Activated CD8-positive, alpha-beta T cell treated with anti-CD3 and anti-CD28 coated beads for 36 hours (primary cell): ENCODE results near the gene THTPA. TPM values are rescaled to one million over a fixed set of nuclear protein-coding genes. Genes with fewer than 3 reads are reported as not detected.

ENCODE experiments used
- ATAC-seq: fragments of 200-7000 bp; cut with Tn5 transposase; one replicate; pipeline ENCODE4 v1.10.0; 2021; ENCODE audit warnings: mild to moderate bottlenecking, moderate library complexity
- CTCF ChIA-PET: fragments of 350-600 bp; sonication (Branson Sonifier 250); formaldehyde crosslinking; loops from one replicate; lab custom pipeline; 2021; ENCODE audit warnings: antibody characterized with exemption; lab: Charles Lee
- POLR2A ChIA-PET: fragments of 350-600 bp; sonication (Branson Sonifier 250); formaldehyde crosslinking; loops from one replicate; lab custom pipeline; 2021; ENCODE audit warnings: antibody characterized with exemption; lab: Charles Lee
- DNase-seq: peaks from one replicate; pipeline ENCODE4 v3.0.0-alpha.2; 2020
- H3K27ac Mint-ChIP-seq: one replicate; pipeline ENCODE4 v1.8.0; 2021; ENCODE audit warnings: mild to moderate bottlenecking, mixed read lengths
- H3K27me3 Mint-ChIP-seq: one replicate; pipeline ENCODE4 v1.8.0; 2021; ENCODE audit warnings: mixed read lengths
- H3K36me3 Mint-ChIP-seq: one replicate; pipeline ENCODE4 v1.8.0; 2021; ENCODE audit warnings: low read depth, mixed read lengths
- H3K4me1 Mint-ChIP-seq: one replicate; pipeline ENCODE4 v1.8.0; 2021; ENCODE audit warnings: low read depth, mixed read lengths
- H3K4me3 Mint-ChIP-seq: one replicate; pipeline ENCODE4 v1.8.0; 2021; ENCODE audit warnings: mild to moderate bottlenecking, moderate library complexity, mixed read lengths
- H3K9me3 Mint-ChIP-seq: one replicate; pipeline ENCODE4 v1.8.0; 2021; ENCODE audit warnings: mixed read lengths
- intact Hi-C: fragments of 100-400 bp; cut with micrococcal nuclease; formaldehyde crosslinking; loops from one replicate; pipeline ENCODE4 v1.10.0; 2022
- total RNA-seq, 2 experiments: library from RNA; stranded (reverse); gene quantifications; one replicate each; pipeline ENCODE4 v1.2.3, GENCODE V29; 2021
- TF ChIP-seq, protein P1 (sequence below): fragments of 200-600 bp; IDR thresholded peaks from one replicate; pipeline ENCODE4 v1.8.0; 2022; ENCODE audit warnings: antibody characterized with exemption, mild to moderate bottlenecking

THTPA gene
- total RNA-seq, 2 experiments from 2014 or later: 5.1 to 7.6 TPM

GRCh38 chr14:23525611-23526010, 30.5 kb upstream of the THTPA start:
- H3K9me3 Mint-ChIP-seq: no peaks in the 10 kb centered on the region
- no peak overlapping the region for H3K27ac Mint-ChIP-seq
- no peak for ATAC-seq
- POLR2A ChIA-PET: interaction anchor here (0.9 kb wide), 1 partner anchor 9 kb away, joined by 3 read pairs; no protein-coding TSS in a partner anchor
- peaks cover 3% of the 10 kb centered on the region for H3K4me1 Mint-ChIP-seq
- DNase-seq: no peak
- CTCF ChIA-PET: no interaction called here
- no peaks in the 10 kb centered on the region for H3K36me3 Mint-ChIP-seq
- TF ChIP-seq, protein P1, sequence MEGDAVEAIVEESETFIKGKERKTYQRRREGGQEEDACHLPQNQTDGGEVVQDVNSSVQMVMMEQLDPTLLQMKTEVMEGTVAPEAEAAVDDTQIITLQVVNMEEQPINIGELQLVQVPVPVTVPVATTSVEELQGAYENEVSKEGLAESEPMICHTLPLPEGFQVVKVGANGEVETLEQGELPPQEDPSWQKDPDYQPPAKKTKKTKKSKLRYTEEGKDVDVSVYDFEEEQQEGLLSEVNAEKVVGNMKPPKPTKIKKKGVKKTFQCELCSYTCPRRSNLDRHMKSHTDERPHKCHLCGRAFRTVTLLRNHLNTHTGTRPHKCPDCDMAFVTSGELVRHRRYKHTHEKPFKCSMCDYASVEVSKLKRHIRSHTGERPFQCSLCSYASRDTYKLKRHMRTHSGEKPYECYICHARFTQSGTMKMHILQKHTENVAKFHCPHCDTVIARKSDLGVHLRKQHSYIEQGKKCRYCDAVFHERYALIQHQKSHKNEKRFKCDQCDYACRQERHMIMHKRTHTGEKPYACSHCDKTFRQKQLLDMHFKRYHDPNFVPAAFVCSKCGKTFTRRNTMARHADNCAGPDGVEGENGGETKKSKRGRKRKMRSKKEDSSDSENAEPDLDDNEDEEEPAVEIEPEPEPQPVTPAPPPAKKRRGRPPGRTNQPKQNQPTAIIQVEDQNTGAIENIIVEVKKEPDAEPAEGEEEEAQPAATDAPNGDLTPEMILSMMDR: no peak
- H3K27me3 Mint-ChIP-seq: no peaks in the 10 kb centered on the region
- intact Hi-C loops: no loop called here
- H3K4me3 Mint-ChIP-seq: no peak overlapping the region

- Mint-ChIP-seq H3K4me3 (no peak overlapping the region), H3K36me3 (no peaks in the 10 kb centered on the region), H3K27ac (no peak overlapping the region), H3K9me3 (no peaks in the 10 kb centered on the region), H3K4me1 (peaks cover 4% of the 10 kb centered on the region), H3K27me3 (no peaks in the 10 kb centered on the region)
- intact Hi-C loops: no loop called here
- POLR2A ChIA-PET: no interaction called here
- DNase-seq (no peak), ATAC-seq (no peak)
- TF ChIP-seq, protein P1: no peak
- CTCF ChIA-PET: interaction anchor here (1.0 to 1.8 kb wide), 6 partner anchors 10 to 50 kb away, joined by 3 to 8 read pairs (median 4); no protein-coding TSS in a partner anchor
Observed at GRCh38 chr14:23528555-23528954, 27.5 kb upstream of the THTPA start.

DNA sequence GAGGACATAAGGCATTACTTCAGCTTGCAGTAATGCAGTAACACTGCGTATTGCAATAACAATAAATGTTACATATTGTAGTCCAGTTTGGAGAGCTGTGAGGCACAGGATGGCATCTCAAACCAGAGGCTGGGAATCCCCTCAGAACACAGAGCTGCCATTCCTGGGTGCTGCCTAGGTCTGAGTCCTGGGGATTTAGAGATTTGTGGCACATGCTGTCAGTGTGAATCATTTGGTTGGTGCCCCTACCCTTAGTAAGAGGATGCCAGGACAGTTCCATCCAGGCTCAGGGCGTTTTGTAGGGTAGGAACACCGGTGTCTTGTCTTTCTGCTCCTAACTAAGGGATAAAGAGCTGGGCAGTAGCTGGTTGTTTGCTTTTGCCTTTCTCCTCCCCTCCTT, 27.1 kb upstream of the THTPA start:
- H3K4me3 Mint-ChIP-seq: no peak overlapping the region
- H3K9me3 Mint-ChIP-seq: no peaks in the 10 kb centered on the region
- no peak overlapping the region for H3K27ac Mint-ChIP-seq
- ATAC-seq (no peak), DNase-seq (no peak)
- H3K27me3 Mint-ChIP-seq: no peaks in the 10 kb centered on the region
- intact Hi-C loops: no loop called here
- CTCF ChIA-PET: interaction anchor here (1.0 to 1.8 kb wide), 6 partner anchors 10 to 51 kb away, joined by 3 to 8 read pairs (median 4); no protein-coding TSS in a partner anchor
- TF ChIP-seq, protein P1: no peak
- H3K4me1 Mint-ChIP-seq: peaks cover 4% of the 10 kb centered on the region
- no peaks in the 10 kb centered on the region for H3K36me3 Mint-ChIP-seq
- POLR2A ChIA-PET: no interaction called here

- POLR2A ChIA-PET: no interaction called here
- Mint-ChIP-seq H3K27ac (no peak overlapping the region), H3K4me3 (no peak overlapping the region), H3K4me1 (peaks cover 4% of the 10 kb centered on the region), H3K36me3 (no peaks in the 10 kb centered on the region), H3K9me3 (no peaks in the 10 kb centered on the region), H3K27me3 (no peaks in the 10 kb centered on the region)
- intact Hi-C loops: no loop called here
- DNase-seq: no peak
- CTCF ChIA-PET: interaction anchor here (1.0 to 1.7 kb wide), 5 partner anchors 9 to 462 kb away, joined by 3 to 6 read pairs (median 3); no protein-coding TSS in a partner anchor
- TF ChIP-seq, protein P1: no peak
- ATAC-seq: no peak
Observed at GRCh38 chr14:23530375-23531055, 25.6 kb upstream of the THTPA start.

DNA sequence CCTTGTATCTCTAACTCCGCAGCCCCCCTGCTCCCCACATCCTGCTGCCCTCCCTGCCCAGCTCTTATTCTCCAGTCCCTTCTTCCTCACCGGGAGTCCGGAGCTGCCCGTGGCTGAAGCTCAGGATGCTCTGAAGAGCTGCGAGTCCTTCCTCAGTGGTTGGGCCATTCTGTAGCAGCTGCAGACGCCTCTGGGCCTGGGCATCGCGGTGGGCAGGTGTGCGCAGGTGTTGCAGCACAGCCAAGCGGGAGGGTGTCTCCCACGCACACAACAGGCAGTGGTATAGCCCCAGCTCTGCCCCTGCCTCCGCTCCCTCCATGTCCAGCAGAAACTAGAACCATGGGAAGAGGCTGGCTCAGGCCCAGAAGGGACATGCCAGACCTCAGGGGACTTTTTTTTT, 24.7 kb upstream of the THTPA start:
- ATAC-seq (no peak), DNase-seq (no peak)
- no peak overlapping the region for H3K27ac Mint-ChIP-seq
- ChIA-PET CTCF (no interaction called here), POLR2A (no interaction called here)
- peaks cover 4% of the 10 kb centered on the region for H3K4me1 Mint-ChIP-seq
- TF ChIP-seq, protein P1: no peak
- intact Hi-C loops: no loop called here
- H3K36me3 Mint-ChIP-seq: no peaks in the 10 kb centered on the region
- no peak overlapping the region for H3K4me3 Mint-ChIP-seq
- H3K9me3 Mint-ChIP-seq: no peaks in the 10 kb centered on the region
- no peaks in the 10 kb centered on the region for H3K27me3 Mint-ChIP-seq
